OCI-LY1 (cell line): ENCODE measurements around the gene STXBP6.

Source experiments
- H2AFZ ChIP-seq: fragments of 200-600 bp; sonication (generic), shearing (Covaris generic); 2 replicates; pipeline ENCODE4 v1.6.0; 2014; ENCODE audit warnings: antibody characterized with exemption, mild to moderate bottlenecking, low read length
- H3F3A ChIP-seq: fragments of 200-600 bp; sonication (generic), shearing (Covaris generic); 2 replicates; pipeline ENCODE4 v1.6.0; 2014; ENCODE audit warnings: mild to moderate bottlenecking, antibody characterized with exemption, low read length, moderate library complexity; ENCODE audit not compliant: insufficient read depth
- H3K27ac ChIP-seq: fragments of 200-600 bp; sonication (generic); 2 replicates; pipeline ENCODE4 v1.5.1; 2014; ENCODE audit warnings: low read length, mixed run types, mild to moderate bottlenecking, low read depth; ENCODE audit not compliant: poor library complexity, severe bottlenecking
- H3K27me3 ChIP-seq: fragments of 200-600 bp; sonication (generic); 2 replicates; pipeline ENCODE4 v1.6.0; 2014; ENCODE audit warnings: antibody characterized with exemption, mild to moderate bottlenecking, low read length, moderate library complexity; ENCODE audit not compliant: insufficient read depth
- H3K36me3 ChIP-seq: fragments of 200-600 bp; sonication (generic); 2 replicates; pipeline ENCODE4 v1.6.1; 2014; ENCODE audit warnings: mild to moderate bottlenecking, antibody characterized with exemption, low read length, moderate library complexity, mixed read lengths; ENCODE audit not compliant: insufficient read depth
- H3K4me1 ChIP-seq: fragments of 200-600 bp; sonication (generic); 2 replicates; pipeline ENCODE4 v1.5.1; 2014; ENCODE audit warnings: mild to moderate bottlenecking, low read length, moderate library complexity; ENCODE audit not compliant: insufficient read depth, severe bottlenecking
- H3K4me2 ChIP-seq: fragments of 200-600 bp; sonication (generic), shearing (Covaris generic); 2 replicates; pipeline ENCODE4 v1.6.1; 2014; ENCODE audit warnings: low read length
- H3K4me3 ChIP-seq: fragments of 200-600 bp; sonication (generic); 2 replicates; pipeline ENCODE4 v1.5.1; 2014; ENCODE audit warnings: low read length, low read depth, mild to moderate bottlenecking, mixed read lengths; ENCODE audit not compliant: poor library complexity, severe bottlenecking
- H3K79me2 ChIP-seq: fragments of 200-600 bp; shearing (Covaris generic); 2 replicates; pipeline ENCODE4 v1.6.1; 2016; ENCODE audit warnings: mixed run types, low read length, mixed read lengths; ENCODE audit not compliant: insufficient read depth
- H3K9ac ChIP-seq: fragments of 200-600 bp; sonication (generic), shearing (Covaris generic); 2 replicates; pipeline ENCODE4 v1.6.1; 2014; ENCODE audit warnings: mild to moderate bottlenecking, low read length, mixed read lengths
- H3K9me2 ChIP-seq: fragments of 200-600 bp; sonication (generic), shearing (Covaris generic); 2 replicates; pipeline ENCODE4 v1.6.1; 2014; ENCODE audit warnings: low read depth, mild to moderate bottlenecking, low read length, mixed read lengths
- H3K9me3 ChIP-seq: fragments of 200-600 bp; shearing (Covaris generic); 2 replicates; pipeline ENCODE4 v1.6.1; 2014; ENCODE audit warnings: low read length, mixed read lengths
- H4K20me1 ChIP-seq: fragments of 200-600 bp; sonication (generic), shearing (Covaris generic); 2 replicates; pipeline ENCODE4 v1.6.0; 2016; ENCODE audit warnings: mild to moderate bottlenecking, low read length; ENCODE audit not compliant: insufficient read depth
- CTCF ChIP-seq: fragments of 200-600 bp; sonication (generic), shearing (Covaris generic); IDR thresholded peaks from 2 replicates; pipeline ENCODE4 v1.5.1; 2017; ENCODE audit warnings: mild to moderate bottlenecking, antibody characterized with exemption, low read length, moderate library complexity, mixed read lengths
- EZH2 ChIP-seq: fragments of 200-600 bp; sonication (generic), shearing (Covaris generic); IDR thresholded peaks from 2 replicates; pipeline ENCODE4 v1.8.0; 2017; ENCODE audit warnings: borderline replicate concordance, mixed run types, mild to moderate bottlenecking, antibody characterized with exemption, low read length, moderate library complexity, mixed read lengths

The STXBP6 gene

GRCh38 chr14:24903337-24903736 lies 146.6 kb downstream of the STXBP6 start:
- Histone ChIP-seq H3K9me3 (no peaks in the 10 kb centered on the region), H3K4me2 (no peak overlapping the region), H2AFZ (no peak overlapping the region), H4K20me1 (no peaks in the 10 kb centered on the region), H3K9me2 (no peaks in the 10 kb centered on the region), H3K27me3 (no peaks in the 10 kb centered on the region), H3K79me2 (no peaks in the 10 kb centered on the region), H3K9ac (no peak overlapping the region), H3K4me3 (no peak overlapping the region), H3K4me1 (no peaks in the 10 kb centered on the region), H3K27ac (no peak overlapping the region), H3F3A (no peaks in the 10 kb centered on the region), H3K36me3 (no peaks in the 10 kb centered on the region)
- TF ChIP-seq CTCF (no peak), EZH2 (no peak)

DNA sequence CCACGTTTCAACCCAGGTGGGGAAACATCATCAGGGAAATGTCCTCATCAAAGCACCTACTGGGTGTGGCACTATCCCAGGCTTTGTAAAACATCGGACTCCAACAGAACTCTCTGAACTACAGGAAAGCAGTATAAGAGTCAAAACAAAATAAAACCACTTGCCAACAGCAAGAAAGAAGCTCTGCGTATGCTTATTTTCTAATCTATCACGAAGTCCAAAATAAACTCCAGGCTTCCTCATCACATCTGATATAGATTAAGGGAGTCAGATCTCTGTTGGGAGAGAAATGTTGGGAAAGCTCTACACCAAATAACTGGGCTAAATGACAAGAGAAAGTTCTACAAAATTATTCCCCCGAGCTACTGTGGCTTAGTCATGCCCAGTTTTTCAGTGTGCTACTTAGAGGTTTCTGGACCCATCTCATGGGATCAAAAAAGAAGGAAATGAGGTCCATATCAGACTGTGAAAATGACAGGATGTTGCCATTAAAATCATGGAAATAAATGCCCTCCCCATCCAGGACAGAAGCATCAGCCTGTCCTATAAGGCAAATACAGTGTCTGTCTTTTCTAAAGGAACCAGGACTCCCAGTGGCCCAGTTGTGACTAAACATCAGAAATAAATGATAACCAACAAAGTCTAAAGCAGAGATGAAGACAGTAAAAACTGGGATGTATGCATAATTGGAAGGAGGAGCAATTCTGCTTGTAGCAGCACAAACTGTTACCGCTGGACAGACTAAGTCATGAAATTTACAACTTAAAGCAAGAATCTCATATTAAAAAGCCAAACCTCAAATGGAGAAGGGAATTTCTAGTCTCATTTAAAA lies 149.5 kb downstream of the STXBP6 start:
- Histone ChIP-seq H3K4me2 (no peak overlapping the region), H3K27ac (no peak overlapping the region), H4K20me1 (no peaks in the 10 kb centered on the region), H3K27me3 (no peaks in the 10 kb centered on the region), H3K9me3 (no peaks in the 10 kb centered on the region), H3K79me2 (no peaks in the 10 kb centered on the region), H2AFZ (no peak overlapping the region), H3F3A (no peaks in the 10 kb centered on the region), H3K36me3 (no peaks in the 10 kb centered on the region), H3K4me3 (no peak overlapping the region), H3K9ac (no peak overlapping the region), H3K9me2 (no peaks in the 10 kb centered on the region), H3K4me1 (no peaks in the 10 kb centered on the region)
- TF ChIP-seq EZH2 (no peak), CTCF (no peak)

DNA sequence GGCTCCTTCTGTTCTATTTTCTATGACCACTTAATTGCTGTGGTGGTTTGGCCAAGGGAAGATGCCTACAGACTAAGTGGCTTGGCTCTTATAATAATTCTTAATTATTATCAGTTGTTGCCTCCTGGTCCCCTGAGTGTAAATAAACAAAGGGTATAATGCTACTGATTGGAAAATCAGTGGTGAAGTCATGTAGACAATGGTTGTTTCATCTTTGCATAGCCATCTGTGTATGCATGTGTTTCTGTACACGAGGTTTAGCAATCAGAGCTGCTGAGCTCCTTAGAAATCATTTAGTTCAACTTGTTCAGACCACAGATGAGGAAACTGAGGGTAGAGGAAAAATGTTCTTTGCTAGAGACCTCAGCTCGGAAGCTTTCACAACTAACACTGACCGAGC lies 152.2 kb downstream of the STXBP6 start:
- TF ChIP-seq CTCF: no peak
- TF ChIP-seq EZH2: no peak
- Histone ChIP-seq H3K27ac (no peak overlapping the region), H3K27me3 (no peaks in the 10 kb centered on the region), H3K4me3 (no peak overlapping the region), H3K79me2 (no peaks in the 10 kb centered on the region), H3K36me3 (no peaks in the 10 kb centered on the region), H2AFZ (no peak overlapping the region), H3F3A (no peaks in the 10 kb centered on the region), H3K9me3 (no peaks in the 10 kb centered on the region), H3K9me2 (no peaks in the 10 kb centered on the region), H3K9ac (no peak overlapping the region), H3K4me1 (no peaks in the 10 kb centered on the region), H3K4me2 (no peak overlapping the region), H4K20me1 (no peaks in the 10 kb centered on the region)
